Caco-2 (cell line): ENCODE measurements around the gene ERCC6L. TPM values are rescaled to one million over a fixed set of nuclear protein-coding genes. Genes with fewer than 3 reads are reported as not detected.

Source experiments
- BruUV-seq: library from RNA; stranded (reverse); fragments of 400-500 nt; replicated peaks from 2 replicates; lab custom pipeline; 2021; lab: Mats Ljungman, UMichigan
- CTCF ChIA-PET: fragments of 300-600 bp; sonication (Branson Sonifier 250); formaldehyde crosslinking; loops from one replicate; lab custom pipeline; 2022; ENCODE audit warnings: antibody characterized with exemption; lab: Charles Lee
- POLR2A ChIA-PET: fragments of 300-600 bp; sonication (Branson Sonifier 250); formaldehyde crosslinking; loops from one replicate; lab custom pipeline; 2022; ENCODE audit warnings: antibody characterized with exemption; lab: Charles Lee
- DNase-seq, 2 experiments: peaks; one replicate each; pipeline versions ENCODE4 v3.0.0 to v3.0.0-alpha.2; 2020 to 2022
- H3K27me3 ChIP-seq: replicated peaks from 2 replicates; pipeline ENCODE4 v1.6.0; 2011; ENCODE audit warnings: low read length; ENCODE audit not compliant: control insufficient read depth, insufficient read depth
- H3K36me3 ChIP-seq: 2 replicates; pipeline ENCODE4 v1.5.1; 2011; ENCODE audit warnings: low read length; ENCODE audit not compliant: control insufficient read depth, insufficient read depth
- H3K4me1 ChIP-seq: fragments of 250-450 bp; sonication (Bioruptor Pico); 2 replicates; pipeline ENCODE4 v1.5.1; 2020; ENCODE audit warnings: mild to moderate bottlenecking
- H3K4me3 ChIP-seq: 2 replicates; pipeline ENCODE4 v1.5.1; 2011; ENCODE audit warnings: low read depth, mild to moderate bottlenecking, control low read depth, low read length
- H3K9me3 ChIP-seq: fragments of 250-450 bp; sonication (Bioruptor Pico); 2 replicates; pipeline ENCODE4 v1.5.1; 2020; ENCODE audit warnings: mild to moderate bottlenecking, moderate library complexity
- H3K27ac Mint-ChIP-seq: one replicate; pipeline ENCODE4 v1.8.0; 2022; ENCODE audit warnings: mixed read lengths; ENCODE audit not compliant: unreplicated experiment
- H3K27me3 Mint-ChIP-seq: one replicate; pipeline ENCODE4 v1.8.0; 2022; ENCODE audit warnings: mixed read lengths; ENCODE audit not compliant: insufficient read depth, unreplicated experiment
- H3K36me3 Mint-ChIP-seq: one replicate; pipeline ENCODE4 v1.8.0; 2022; ENCODE audit warnings: mild to moderate bottlenecking, mixed read lengths; ENCODE audit not compliant: insufficient read depth, unreplicated experiment
- H3K4me1 Mint-ChIP-seq: one replicate; pipeline ENCODE4 v1.8.0; 2022; ENCODE audit warnings: low read depth, mixed read lengths; ENCODE audit not compliant: unreplicated experiment
- H3K4me3 Mint-ChIP-seq: one replicate; pipeline ENCODE4 v1.8.0; 2022; ENCODE audit warnings: mild to moderate bottlenecking, moderate library complexity, mixed read lengths; ENCODE audit not compliant: unreplicated experiment
- H3K9me3 Mint-ChIP-seq: one replicate; pipeline ENCODE4 v1.8.0; 2022; ENCODE audit warnings: mixed read lengths; ENCODE audit not compliant: unreplicated experiment
- CTCF ChIP-seq, 2 experiments: fragments of 200-600 bp in 1 of 2; IDR thresholded peaks; 1 replicate in 1 of 2; 2 replicates in 1 of 2; pipeline versions ENCODE4 v1.5.1 to v1.8.0; 2011 to 2022; ENCODE audit warnings: antibody characterized with exemption in 1 of 2, control low read depth in 1 of 2, inconsistent platforms in 1 of 2, low read depth in 1 of 2, low read length in 1 of 2, mild to moderate bottlenecking in 1 of 2, moderate library complexity in 1 of 2; ENCODE audit not compliant: insufficient read depth in 1 of 2, severe bottlenecking in 1 of 2, unreplicated experiment in 1 of 2
- intact Hi-C: fragments of 100-400 bp; cut with micrococcal nuclease; formaldehyde crosslinking; loops from one replicate; pipeline ENCODE4 v1.10.0; 2022; ENCODE audit not compliant: unreplicated experiment
- total RNA-seq: library from RNA; stranded (reverse); gene quantifications from 2 replicates; pipeline ENCODE4 v1.2.3, GENCODE V29; 2022

The ERCC6L gene
- total RNA-seq, 1 experiment from 2014 or later = 9.7 TPM

GRCh38 chrX:72272868-72273267 lies 34.0 kb upstream of the ERCC6L start:
- H3K9me3 Mint-ChIP-seq = no peaks in the 10 kb centered on the region
- peaks cover 7% of the 10 kb centered on the region for H3K4me1 Mint-ChIP-seq
- no peaks in the 10 kb centered on the region for H3K4me1 ChIP-seq

GRCh38 chrX:72271812-72272211 lies 33.0 kb upstream of the ERCC6L start:
- ChIA-PET CTCF (no interaction called here), POLR2A (no interaction called here)
- H3K4me1 ChIP-seq = no peaks in the 10 kb centered on the region
- Mint-ChIP-seq H3K27ac (no peak overlapping the region), H3K4me3 (no peak overlapping the region), H3K27me3 (no peaks in the 10 kb centered on the region), H3K4me1 (peaks cover 7% of the 10 kb centered on the region), H3K9me3 (no peaks in the 10 kb centered on the region), H3K36me3 (peaks cover 77% of the 10 kb centered on the region)
- no peaks in the 10 kb centered on the region for H3K27me3 ChIP-seq
- peaks cover 2% of the 10 kb centered on the region; the same call in 1 of the 2 replicates for H3K36me3 ChIP-seq
- TF ChIP-seq CTCF (IDR thresholded peaks at IDR 0.05; ENCODE audit: insufficient read depth in 1 of 2, low read depth in 1 of 2, low read length in 1 of 2, severe bottlenecking in 1 of 2, unreplicated experiment in 1 of 2) = no peak
- intact Hi-C loops = no loop called here
- H3K9me3 ChIP-seq = no peaks in the 10 kb centered on the region
- no peak overlapping the region for H3K4me3 ChIP-seq
- BruUV-seq = no TSS peak
- DNase-seq = no peak

More at GRCh38 chrX:72272868-72273267, 34.0 kb upstream of the ERCC6L start:
- intact Hi-C loops = no loop called here
- BruUV-seq = no TSS peak
- ChIA-PET POLR2A (no interaction called here), CTCF (no interaction called here)
- Histone ChIP-seq H3K27me3 (no peaks in the 10 kb centered on the region), H3K36me3 (peaks cover 2% of the 10 kb centered on the region; the same call in 1 of the 2 replicates), H3K4me3 (no peak overlapping the region), H3K9me3 (no peaks in the 10 kb centered on the region)
- Mint-ChIP-seq H3K27me3 (no peaks in the 10 kb centered on the region), H3K4me3 (no peak overlapping the region), H3K27ac (no peak overlapping the region), H3K36me3 (peaks cover 78% of the 10 kb centered on the region)
- no peak for TF ChIP-seq CTCF (IDR thresholded peaks at IDR 0.05; ENCODE audit: insufficient read depth in 1 of 2, low read depth in 1 of 2, low read length in 1 of 2, severe bottlenecking in 1 of 2, unreplicated experiment in 1 of 2)
- no peak for DNase-seq

- Mint-ChIP-seq H3K36me3 (peaks cover 73% of the 10 kb centered on the region), H3K4me3 (no peak overlapping the region), H3K4me1 (peaks cover 7% of the 10 kb centered on the region), H3K27me3 (no peaks in the 10 kb centered on the region), H3K9me3 (no peaks in the 10 kb centered on the region), H3K27ac (no peak overlapping the region)
- POLR2A ChIA-PET = interaction anchor here (0.6 kb wide), 1 partner anchor 10 kb away, joined by 3 read pairs; no protein-coding TSS in a partner anchor
- Histone ChIP-seq H3K4me1 (no peaks in the 10 kb centered on the region), H3K4me3 (no peak overlapping the region), H3K27me3 (no peaks in the 10 kb centered on the region), H3K9me3 (no peaks in the 10 kb centered on the region), H3K36me3 (peaks cover 2% of the 10 kb centered on the region; the same call in 1 of the 2 replicates)
- no peak for DNase-seq
- TF ChIP-seq CTCF (IDR thresholded peaks at IDR 0.05; ENCODE audit: insufficient read depth in 1 of 2, low read depth in 1 of 2, low read length in 1 of 2, severe bottlenecking in 1 of 2, unreplicated experiment in 1 of 2) = no peak
- intact Hi-C loops = no loop called here
- no TSS peak for BruUV-seq
- CTCF ChIA-PET = no interaction called here
These were observed 32.4 kb upstream of the ERCC6L start for GRCh38 chrX:72271091-72271788.
